Osteocyte (in vitro differentiated cells): ENCODE data around the gene MZT2B. TPM values are rescaled to one million over a fixed set of nuclear protein-coding genes. Genes with fewer than 3 reads are reported as not detected.
"Not testable (repeated sequence)": the region's sequence is repeated elsewhere in the genome, so short reads cannot be mapped to it uniquely, and the experiment has no call there.

Experiments
- DNase-seq: peaks from one replicate; pipeline ENCODE4 v3.0.0; 2021; ENCODE audit warnings: mixed read lengths; ENCODE audit not compliant: unreplicated experiment; ENCODE audit errors: extremely low spot score
- H3K27ac Mint-ChIP-seq: one replicate; pipeline ENCODE4 v1.8.0; 2021; ENCODE audit warnings: mild to moderate bottlenecking, mixed read lengths; ENCODE audit not compliant: unreplicated experiment
- H3K27me3 Mint-ChIP-seq: one replicate; pipeline ENCODE4 v1.8.0; 2021; ENCODE audit warnings: mixed read lengths; ENCODE audit not compliant: unreplicated experiment
- H3K36me3 Mint-ChIP-seq: one replicate; pipeline ENCODE4 v1.8.0; 2021; ENCODE audit warnings: mixed read lengths; ENCODE audit not compliant: unreplicated experiment
- H3K4me1 Mint-ChIP-seq: one replicate; pipeline ENCODE4 v1.8.0; 2021; ENCODE audit warnings: mixed read lengths; ENCODE audit not compliant: unreplicated experiment
- H3K4me3 Mint-ChIP-seq: one replicate; pipeline ENCODE4 v1.8.0; 2021; ENCODE audit warnings: mild to moderate bottlenecking, moderate library complexity, mixed read lengths; ENCODE audit not compliant: unreplicated experiment
- H3K9me3 Mint-ChIP-seq: one replicate; pipeline ENCODE4 v1.8.0; 2021; ENCODE audit warnings: mixed read lengths; ENCODE audit not compliant: unreplicated experiment
- total RNA-seq: library from RNA; stranded (reverse); gene quantifications from 2 replicates; pipeline ENCODE4 v1.2.1, GENCODE V29; 2021
- TF ChIP-seq, protein P1 (sequence below): fragments of 200-600 bp; sonication (generic); IDR thresholded peaks from 2 replicates; pipeline ENCODE4 v1.5.0; 2021; ENCODE audit warnings: antibody characterized with exemption, mild to moderate bottlenecking, moderate library complexity

The MZT2B gene
- total RNA-seq, 1 donor from 2014 or later: 281 TPM

DNA sequence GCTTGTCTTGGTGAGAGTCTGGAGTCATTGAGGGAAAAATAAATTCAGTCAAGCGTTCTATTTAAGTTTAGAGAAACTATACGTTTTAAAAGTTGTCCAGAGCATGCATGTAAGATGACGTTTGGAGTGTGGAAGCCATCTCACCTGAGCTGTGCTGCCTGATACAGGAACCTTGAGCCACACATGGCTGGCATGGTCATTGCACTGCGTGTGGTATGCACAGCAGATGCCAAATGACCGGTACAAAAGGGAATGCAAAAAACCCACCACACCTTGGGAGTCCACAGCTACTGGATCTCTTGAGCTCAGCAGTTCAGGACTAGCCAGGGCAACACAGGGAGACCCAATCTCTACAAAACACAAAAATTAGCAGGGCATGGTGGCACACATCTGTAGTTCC is 4.3 kb downstream of the MZT2B start:
- DNase-seq: no peak
- Mint-ChIP-seq H3K4me3 (no peak overlapping the region), H3K27ac (no peak overlapping the region), H3K9me3 (no peaks in the 10 kb centered on the region), H3K4me1 (peaks cover 14% of the 10 kb centered on the region), H3K36me3 (peaks cover 6% of the 10 kb centered on the region), H3K27me3 (no peaks in the 10 kb centered on the region)
- TF ChIP-seq, protein P1, sequence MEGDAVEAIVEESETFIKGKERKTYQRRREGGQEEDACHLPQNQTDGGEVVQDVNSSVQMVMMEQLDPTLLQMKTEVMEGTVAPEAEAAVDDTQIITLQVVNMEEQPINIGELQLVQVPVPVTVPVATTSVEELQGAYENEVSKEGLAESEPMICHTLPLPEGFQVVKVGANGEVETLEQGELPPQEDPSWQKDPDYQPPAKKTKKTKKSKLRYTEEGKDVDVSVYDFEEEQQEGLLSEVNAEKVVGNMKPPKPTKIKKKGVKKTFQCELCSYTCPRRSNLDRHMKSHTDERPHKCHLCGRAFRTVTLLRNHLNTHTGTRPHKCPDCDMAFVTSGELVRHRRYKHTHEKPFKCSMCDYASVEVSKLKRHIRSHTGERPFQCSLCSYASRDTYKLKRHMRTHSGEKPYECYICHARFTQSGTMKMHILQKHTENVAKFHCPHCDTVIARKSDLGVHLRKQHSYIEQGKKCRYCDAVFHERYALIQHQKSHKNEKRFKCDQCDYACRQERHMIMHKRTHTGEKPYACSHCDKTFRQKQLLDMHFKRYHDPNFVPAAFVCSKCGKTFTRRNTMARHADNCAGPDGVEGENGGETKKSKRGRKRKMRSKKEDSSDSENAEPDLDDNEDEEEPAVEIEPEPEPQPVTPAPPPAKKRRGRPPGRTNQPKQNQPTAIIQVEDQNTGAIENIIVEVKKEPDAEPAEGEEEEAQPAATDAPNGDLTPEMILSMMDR: no peak

DNA sequence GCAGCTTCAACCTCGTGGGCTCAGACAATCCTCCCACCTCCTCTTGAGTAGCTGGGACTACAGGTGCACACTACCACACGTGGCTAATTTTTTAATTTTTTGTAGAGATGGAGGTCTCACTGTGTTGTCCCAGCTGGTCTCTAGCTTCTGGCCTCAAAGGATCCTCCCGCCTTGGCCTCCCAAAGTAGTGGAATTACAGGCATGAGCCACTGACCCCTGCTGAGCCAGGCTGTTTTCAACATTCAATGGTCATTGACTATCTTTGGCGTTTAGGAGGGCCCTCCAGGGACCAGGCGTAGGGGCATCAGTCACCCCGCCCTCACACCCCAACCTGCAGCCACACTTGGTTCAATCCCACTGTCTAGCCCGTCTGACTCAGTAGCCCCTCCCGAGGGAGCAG is 5.2 kb downstream of the MZT2B start:
- Mint-ChIP-seq H3K9me3 (no peaks in the 10 kb centered on the region), H3K27me3 (no peaks in the 10 kb centered on the region), H3K4me1 (peaks cover 14% of the 10 kb centered on the region), H3K36me3 (peaks cover 10% of the 10 kb centered on the region), H3K27ac (no peak overlapping the region), H3K4me3 (no peak overlapping the region)
- no peak for DNase-seq
- TF ChIP-seq, protein P1: no peak

DNA sequence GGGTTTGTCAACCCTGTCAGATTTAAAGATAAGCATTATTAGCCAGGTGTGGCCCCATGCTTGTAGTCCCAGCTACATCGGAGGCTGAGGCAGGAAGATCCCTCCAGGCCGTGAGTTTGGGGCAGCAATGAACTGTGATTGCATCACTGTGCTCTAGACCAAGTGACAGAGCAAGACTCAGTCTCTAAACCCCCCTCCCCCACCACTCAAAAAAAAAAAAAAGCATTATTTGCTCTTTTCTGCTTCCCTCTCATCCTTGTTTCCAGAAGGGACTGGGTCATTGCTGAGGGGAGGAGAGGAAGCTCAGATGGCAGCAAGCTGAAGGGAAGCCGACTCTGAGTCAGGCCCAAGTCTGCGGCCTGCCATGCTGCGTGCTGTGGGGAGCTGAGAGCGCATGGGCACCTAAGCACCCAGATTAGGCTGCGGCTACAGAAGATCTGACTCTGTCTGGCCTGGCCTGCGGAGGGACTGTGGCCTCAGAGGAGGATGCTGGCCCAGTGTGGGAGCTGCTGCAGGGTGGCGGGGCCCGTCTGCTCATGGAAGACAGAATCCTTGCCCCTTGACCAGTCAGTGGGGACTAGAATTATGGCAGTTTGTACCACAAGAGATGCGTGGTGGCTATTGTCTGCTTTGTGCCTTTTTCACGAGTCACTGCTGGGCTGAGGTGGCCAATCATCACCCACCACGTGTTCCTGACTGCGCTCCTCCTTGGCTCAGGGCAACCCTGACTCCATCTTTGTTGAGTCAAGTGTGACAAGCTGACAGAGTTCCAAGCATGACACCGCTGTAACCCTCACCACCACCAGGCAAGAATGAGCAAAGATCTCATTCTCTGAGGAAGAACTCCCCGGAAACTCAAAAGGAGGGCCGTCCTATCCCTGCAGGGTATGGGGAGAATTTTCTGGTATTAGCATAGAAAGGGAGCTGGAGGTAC is 6.1 kb downstream of the MZT2B start:
- not testable (repeated sequence) for H3K36me3 Mint-ChIP-seq, H3K27me3 Mint-ChIP-seq, H3K9me3 Mint-ChIP-seq, H3K4me3 Mint-ChIP-seq, DNase-seq, H3K27ac Mint-ChIP-seq
- peaks cover 12% of the 10 kb centered on the region for H3K4me1 Mint-ChIP-seq

DNA sequence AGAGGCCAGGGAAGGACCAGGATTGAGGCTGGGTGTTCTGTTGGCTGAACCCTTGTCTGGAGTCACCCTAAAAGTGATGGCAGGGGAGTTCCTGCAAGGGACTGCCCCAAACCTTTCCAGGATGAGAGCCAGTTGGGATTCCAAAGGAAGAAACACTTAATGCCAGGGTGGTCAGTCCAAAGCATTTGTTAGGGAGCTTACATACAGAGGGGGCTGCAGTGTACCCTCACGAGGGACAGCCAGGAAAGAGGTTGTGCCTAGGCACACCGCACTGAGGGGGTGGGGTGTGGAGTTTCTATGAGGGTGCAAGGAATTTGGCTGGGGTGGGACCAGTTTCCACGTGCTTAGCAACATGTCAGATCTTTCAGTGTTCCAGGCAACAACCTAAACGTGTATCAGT is 6.9 kb downstream of the MZT2B start:
- not testable (repeated sequence) for H3K27ac Mint-ChIP-seq, H3K27me3 Mint-ChIP-seq, H3K4me3 Mint-ChIP-seq, DNase-seq, H3K36me3 Mint-ChIP-seq, H3K9me3 Mint-ChIP-seq, H3K4me1 Mint-ChIP-seq

DNA sequence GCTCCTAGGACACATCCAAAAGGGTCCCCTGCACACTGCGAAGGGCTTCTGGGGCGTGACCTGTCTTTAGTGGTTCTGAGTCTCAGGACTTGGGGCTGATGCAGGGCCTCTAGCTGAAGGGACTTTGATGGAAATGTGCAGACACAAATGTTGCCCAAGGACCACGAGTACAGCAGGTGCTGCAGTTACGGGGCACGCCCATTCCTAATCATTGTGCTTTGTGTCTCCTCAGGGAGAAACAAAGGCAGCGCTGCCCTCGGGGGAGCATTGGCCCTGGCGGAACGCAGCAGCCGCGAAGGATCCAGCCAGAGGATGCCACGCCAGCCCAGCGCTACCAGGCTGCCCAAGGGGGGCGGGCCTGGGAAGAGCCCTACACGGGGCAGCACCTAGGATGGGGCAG is 8.2 kb downstream of the MZT2B start:
- peaks cover 3% of the 10 kb centered on the region for H3K4me1 Mint-ChIP-seq
- TF ChIP-seq, protein P1: no peak
- no peak overlapping the region for H3K27ac Mint-ChIP-seq
- H3K4me3 Mint-ChIP-seq: no peak overlapping the region
- H3K36me3 Mint-ChIP-seq: peaks cover 9% of the 10 kb centered on the region
- no peak for DNase-seq
- H3K9me3 Mint-ChIP-seq: no peaks in the 10 kb centered on the region
- H3K27me3 Mint-ChIP-seq: no peaks in the 10 kb centered on the region

DNA sequence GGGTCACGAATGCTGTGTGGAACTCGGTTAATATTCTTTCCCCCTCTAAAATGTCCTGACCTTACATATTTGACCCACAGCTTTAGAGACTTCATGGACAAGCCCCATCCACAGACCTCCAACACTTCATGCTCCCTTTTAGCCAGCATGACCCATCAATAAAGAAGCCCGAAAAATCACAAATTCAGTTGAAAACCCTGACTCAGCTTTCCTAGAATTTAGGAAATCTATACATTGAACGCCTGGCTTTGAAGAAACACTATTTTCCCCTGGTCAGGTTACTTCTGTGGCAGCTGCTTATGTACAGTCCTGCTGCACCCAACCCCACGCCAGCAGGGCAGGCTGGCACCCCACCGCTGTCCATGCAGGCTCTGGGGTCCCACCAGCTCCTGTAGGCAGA is 9.3 kb downstream of the MZT2B start:
- not testable (repeated sequence) for H3K27ac Mint-ChIP-seq, DNase-seq, H3K27me3 Mint-ChIP-seq, H3K4me3 Mint-ChIP-seq, H3K36me3 Mint-ChIP-seq, H3K9me3 Mint-ChIP-seq, H3K4me1 Mint-ChIP-seq

DNA sequence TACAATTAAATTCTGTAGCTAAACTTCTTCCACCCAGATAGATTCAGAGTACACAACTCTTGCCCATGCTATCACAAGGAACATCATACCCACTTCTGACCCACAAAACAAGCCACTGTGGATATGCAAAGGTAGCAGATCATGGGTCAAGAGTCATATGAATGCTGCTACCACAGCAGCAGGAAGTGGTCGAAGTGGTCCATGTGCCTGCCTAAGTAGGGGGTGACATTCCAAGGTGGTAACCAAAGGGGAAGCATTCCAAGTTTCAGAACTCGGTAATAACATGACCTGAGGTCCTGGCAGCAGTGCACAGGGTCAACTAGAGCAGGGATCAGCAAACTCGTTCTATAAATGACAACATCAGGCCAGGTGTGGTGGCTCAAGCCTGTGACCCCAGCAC is 10.4 kb downstream of the MZT2B start:
- H3K36me3 Mint-ChIP-seq, DNase-seq, H3K9me3 Mint-ChIP-seq, H3K4me3 Mint-ChIP-seq, H3K27ac Mint-ChIP-seq, H3K27me3 Mint-ChIP-seq, H3K4me1 Mint-ChIP-seq: not testable (repeated sequence)

DNA sequence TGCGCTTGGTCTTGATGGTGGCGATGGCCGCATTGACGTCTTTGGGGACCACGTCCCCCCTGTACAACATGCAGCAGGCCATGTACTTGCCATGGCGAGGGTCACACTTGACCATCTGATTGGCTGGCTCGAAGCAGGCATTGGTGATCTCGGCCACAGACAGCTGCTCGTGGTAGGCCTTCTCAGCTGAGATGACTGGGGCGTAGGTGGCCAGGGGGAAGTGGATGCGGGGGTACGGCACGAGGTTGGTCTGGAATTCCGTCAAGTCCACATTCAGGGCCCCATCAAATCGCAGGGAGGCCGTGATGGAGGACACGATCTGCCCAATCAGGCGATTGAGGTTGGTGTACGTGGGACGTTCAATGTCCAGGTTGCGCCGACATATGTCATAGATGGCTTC is 11.8 kb downstream of the MZT2B start:
- H3K36me3 Mint-ChIP-seq, DNase-seq, H3K4me3 Mint-ChIP-seq, H3K27me3 Mint-ChIP-seq, H3K27ac Mint-ChIP-seq, H3K9me3 Mint-ChIP-seq, H3K4me1 Mint-ChIP-seq: not testable (repeated sequence)

DNA sequence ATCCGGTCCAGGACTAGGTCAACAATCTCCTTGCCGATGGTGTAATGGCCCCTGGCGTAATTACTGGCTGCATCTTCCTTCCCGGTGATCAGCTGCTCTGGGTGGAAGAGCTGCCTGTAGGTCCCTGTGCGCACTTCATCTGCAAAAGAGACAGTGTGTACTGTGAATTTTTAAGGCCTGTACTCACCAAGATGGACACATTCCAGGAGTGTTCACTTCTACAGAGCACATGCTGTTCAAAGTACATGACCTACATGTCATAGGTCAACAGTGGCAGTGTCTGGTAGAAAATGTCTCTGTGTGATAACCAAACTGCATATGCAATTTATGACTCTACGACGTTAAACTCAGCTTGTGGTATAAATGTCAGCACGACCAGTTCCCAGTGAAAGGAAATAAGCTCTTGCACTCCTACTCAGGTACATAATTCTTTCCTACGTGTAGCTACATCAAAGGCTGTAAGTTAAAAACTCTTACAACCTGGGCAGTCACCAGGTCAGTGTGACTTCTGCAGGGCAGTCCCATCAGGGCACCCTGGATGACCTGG is 13.1 kb downstream of the MZT2B start:
- H3K27me3 Mint-ChIP-seq, H3K4me1 Mint-ChIP-seq, DNase-seq, H3K27ac Mint-ChIP-seq, H3K36me3 Mint-ChIP-seq, H3K9me3 Mint-ChIP-seq, H3K4me3 Mint-ChIP-seq: not testable (repeated sequence)
